SU-DHL-6 (cell line): ENCODE measurements around the gene GPR137.

ENCODE experiments used
- H2AFZ ChIP-seq: fragments of 200-600 bp; sonication (generic); 2 replicates; pipeline ENCODE4 v1.6.1; 2014; ENCODE audit warnings: low read depth, mild to moderate bottlenecking, moderate library complexity, mixed read lengths, antibody characterized with exemption, low read length; ENCODE audit not compliant: severe bottlenecking
- H3F3A ChIP-seq: fragments of 200-600 bp; shearing (Covaris generic); 2 replicates; pipeline ENCODE4 v1.6.0; 2016; ENCODE audit warnings: antibody characterized with exemption, mild to moderate bottlenecking; ENCODE audit not compliant: insufficient read depth
- H3K27ac ChIP-seq: fragments of 200-600 bp; sonication (generic); 2 replicates; pipeline ENCODE4 v1.5.1; 2016; ENCODE audit warnings: low read depth, mild to moderate bottlenecking, low read length, moderate library complexity, mixed read lengths
- H3K27me3 ChIP-seq: fragments of 200-600 bp; sonication (generic), shearing (Covaris generic); 2 replicates; pipeline ENCODE4 v1.6.0; 2014; ENCODE audit warnings: mild to moderate bottlenecking, low read length
- H3K36me3 ChIP-seq: fragments of 200-600 bp; sonication (generic); 2 replicates; pipeline ENCODE4 v1.6.1; 2014; ENCODE audit warnings: mild to moderate bottlenecking, low read length, mixed read lengths
- H3K4me2 ChIP-seq: fragments of 300-600, 200-600 bp; shearing (Covaris generic), sonication (generic); 2 replicates; pipeline ENCODE4 v1.6.0; 2014; ENCODE audit warnings: low read length, low read depth, mild to moderate bottlenecking; ENCODE audit not compliant: poor library complexity, severe bottlenecking
- H3K4me3 ChIP-seq: fragments of 200-600 bp; sonication (generic); 2 replicates; pipeline ENCODE4 v1.5.1; 2014; ENCODE audit warnings: antibody characterized with exemption, low read length, mild to moderate bottlenecking, mixed read lengths; ENCODE audit not compliant: insufficient read depth, poor library complexity, severe bottlenecking
- H3K79me2 ChIP-seq: fragments of 200-600 bp; sonication (generic); 2 replicates; pipeline ENCODE4 v1.6.1; 2014; ENCODE audit warnings: mild to moderate bottlenecking, low read length, moderate library complexity; ENCODE audit not compliant: insufficient read depth
- H3K9ac ChIP-seq: fragments of 200-600 bp; sonication (generic); 2 replicates; pipeline ENCODE4 v1.7.0; 2014; ENCODE audit warnings: mild to moderate bottlenecking, low read length
- H3K9me2 ChIP-seq: fragments of 200-600 bp; sonication (generic); replicated peaks from 2 replicates; pipeline ENCODE4 v1.6.1; 2014; ENCODE audit warnings: low read length; ENCODE audit not compliant: insufficient read depth
- H3K9me3 ChIP-seq: fragments of 200-600 bp; sonication (generic); 2 replicates; pipeline ENCODE4 v1.6.1; 2014; ENCODE audit warnings: low read length, mixed read lengths; ENCODE audit not compliant: insufficient read depth
- H4K20me1 ChIP-seq: fragments of 200-600 bp; sonication (generic); 2 replicates; pipeline ENCODE4 v1.6.1; 2014; ENCODE audit warnings: low read depth, mild to moderate bottlenecking, antibody characterized with exemption, low read length, moderate library complexity, mixed read lengths
- CTCF ChIP-seq: fragments of 200-600 bp; sonication (generic); IDR thresholded peaks from one replicate; pipeline ENCODE4 v1.5.1; 2017; ENCODE audit warnings: antibody characterized with exemption, mild to moderate bottlenecking, low read length, moderate library complexity; ENCODE audit not compliant: insufficient read depth, poor library complexity, severe bottlenecking
- EZH2phosphoT487 ChIP-seq: fragments of 200-600 bp; sonication (generic), shearing (Covaris generic); conservative IDR thresholded peaks from 2 replicates; pipeline ENCODE4 v1.6.1; 2018; ENCODE audit warnings: mild to moderate bottlenecking, antibody characterized with exemption, low read length, moderate library complexity, mixed read lengths

The GPR137 gene

GRCh38 chr11:64284962-64285884 lies at the start of gene GPR137:
Gene GPR137, plus strand, starts transcription at chr11:64285848. Its CDS starts 677 bp downstream, at chr11:64286525.
- Histone ChIP-seq H3K27ac (peak within 1 kb of the TSS; percentile 92), H4K20me1 (no peaks in the 10 kb centered on the region), H3K9me2 (no peaks in the 10 kb centered on the region), H3K79me2 (0 out of 2 replicates have a peak, but pooled peaks cover 4% of the 10 kb centered on the region), H3K4me2 (peak within 1 kb of the TSS; percentile 99), H3F3A (peaks cover 4% of the 10 kb centered on the region; the same call in 1 of the 2 replicates), H3K4me3 (peak within 1 kb of the TSS; percentile 84), H3K36me3 (no peaks in the 10 kb centered on the region), H3K27me3 (no peaks in the 10 kb centered on the region), H3K9me3 (no peaks in the 10 kb centered on the region), H2AFZ (peak within 1 kb of the TSS; percentile 88), H3K9ac (peak within 1 kb of the TSS; percentile 95)
- TF ChIP-seq CTCF, result no peak
- TF ChIP-seq EZH2phosphoT487, result no peak

- no peaks in the 10 kb centered on the region for H3K9me2 ChIP-seq
- no peak overlapping the region for H3K4me3 ChIP-seq
- no peak overlapping the region for H3K4me2 ChIP-seq
- H3K9me3 ChIP-seq, result no peaks in the 10 kb centered on the region
- no peak overlapping the region for H3K27ac ChIP-seq
- H3K9ac ChIP-seq, result no peak overlapping the region
- H3K27me3 ChIP-seq, result no peaks in the 10 kb centered on the region
- H2AFZ ChIP-seq, result no peak overlapping the region
- no peaks in the 10 kb centered on the region for H3K36me3 ChIP-seq
- H3F3A ChIP-seq, result peaks cover 37% of the 10 kb centered on the region
- TF ChIP-seq CTCF (no peak), EZH2phosphoT487 (no peak)
- peaks cover 13% of the 10 kb centered on the region; the same call in 1 of the 2 replicates for H3K79me2 ChIP-seq
- H4K20me1 ChIP-seq, result no peaks in the 10 kb centered on the region
These were observed 48.1 kb upstream of the GPR137 start for GRCh38 chr11:64237484-64237951.

GRCh38 chr11:64238076-64238475 lies 47.6 kb upstream of the GPR137 start:
- H4K20me1 ChIP-seq, result no peaks in the 10 kb centered on the region
- H3F3A ChIP-seq, result peaks cover 34% of the 10 kb centered on the region
- no peaks in the 10 kb centered on the region for H3K9me3 ChIP-seq
- H3K9me2 ChIP-seq, result no peaks in the 10 kb centered on the region
- H3K4me2 ChIP-seq, result no peak overlapping the region
- no peak overlapping the region for H3K4me3 ChIP-seq
- H3K27me3 ChIP-seq, result no peaks in the 10 kb centered on the region
- H3K79me2 ChIP-seq, result peaks cover 13% of the 10 kb centered on the region; the same call in 1 of the 2 replicates
- H3K27ac ChIP-seq, result 0 out of 2 replicates have a peak overlapping the region, but pooled peaks have one; percentile 3
- no peak for TF ChIP-seq CTCF
- TF ChIP-seq EZH2phosphoT487, result no peak
- H2AFZ ChIP-seq, result no peak overlapping the region
- no peaks in the 10 kb centered on the region for H3K36me3 ChIP-seq
- H3K9ac ChIP-seq, result no peak overlapping the region
